ENCODE results near the gene ZNF654. TPM values are rescaled to one million over a fixed set of nuclear protein-coding genes. Genes with fewer than 3 reads are reported as not detected.

The ZNF654 gene
- total RNA-seq, 3 donors from 2014 or later, result 15.4 to 26.3 (median 16.5) TPM

DNA sequence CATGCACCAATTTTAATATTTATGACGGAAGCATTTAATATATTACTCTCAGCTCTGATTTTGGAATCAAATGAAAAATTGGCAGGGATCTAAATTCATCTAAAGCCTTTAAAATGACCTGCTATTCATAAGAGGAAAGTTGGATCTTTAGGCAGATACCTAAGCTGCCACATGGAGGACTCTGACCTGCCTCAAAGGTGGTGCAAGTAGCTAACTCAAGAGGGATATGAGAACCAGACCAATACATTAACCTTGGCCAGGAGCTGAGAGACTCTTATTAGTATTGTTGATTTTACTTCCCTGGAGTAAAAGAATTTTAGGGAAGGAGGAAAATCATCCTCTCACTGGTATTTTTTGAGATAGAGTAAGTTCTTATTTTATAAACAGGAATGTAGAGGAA, 17.7 kb downstream of the ZNF654 start:
- intact Hi-C loops (cut with DNase I; ENCODE audit: low total_unique reads), result no loop called here

DNA sequence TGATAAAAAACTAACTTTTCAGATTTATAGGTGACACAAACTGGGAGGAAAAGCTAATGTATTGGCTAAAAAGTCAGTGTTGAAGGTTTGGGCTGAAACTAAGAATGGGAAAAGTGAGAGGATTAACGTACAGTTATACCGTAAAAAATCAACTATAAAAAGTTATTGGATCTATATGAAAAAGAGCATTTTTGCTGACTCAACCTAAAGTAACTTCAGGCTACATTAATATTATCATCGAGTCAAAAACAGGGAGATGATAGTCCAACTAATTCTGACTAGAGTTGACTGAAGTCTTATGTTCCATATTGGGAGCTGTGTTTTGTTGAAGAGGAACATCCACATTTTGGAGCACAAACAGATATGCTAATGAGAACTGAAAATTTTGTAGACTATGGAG, 19.9 kb downstream of the ZNF654 start:
- Histone ChIP-seq H3K27me3 (no peaks in the 10 kb centered on the region), H3K36me3 (no peaks in the 10 kb centered on the region), H3K4me3 (no peak overlapping the region), H3K4me1 (no peaks in the 10 kb centered on the region), H3K27ac (no peak overlapping the region), H3K9me3 (no peaks in the 10 kb centered on the region)
- intact Hi-C loops (cut with DNase I; ENCODE audit: low total_unique reads), result no loop called here
- DNase-seq (ENCODE audit: low spot score in 2 of 2), result no peak
- TF ChIP-seq, protein P1, sequence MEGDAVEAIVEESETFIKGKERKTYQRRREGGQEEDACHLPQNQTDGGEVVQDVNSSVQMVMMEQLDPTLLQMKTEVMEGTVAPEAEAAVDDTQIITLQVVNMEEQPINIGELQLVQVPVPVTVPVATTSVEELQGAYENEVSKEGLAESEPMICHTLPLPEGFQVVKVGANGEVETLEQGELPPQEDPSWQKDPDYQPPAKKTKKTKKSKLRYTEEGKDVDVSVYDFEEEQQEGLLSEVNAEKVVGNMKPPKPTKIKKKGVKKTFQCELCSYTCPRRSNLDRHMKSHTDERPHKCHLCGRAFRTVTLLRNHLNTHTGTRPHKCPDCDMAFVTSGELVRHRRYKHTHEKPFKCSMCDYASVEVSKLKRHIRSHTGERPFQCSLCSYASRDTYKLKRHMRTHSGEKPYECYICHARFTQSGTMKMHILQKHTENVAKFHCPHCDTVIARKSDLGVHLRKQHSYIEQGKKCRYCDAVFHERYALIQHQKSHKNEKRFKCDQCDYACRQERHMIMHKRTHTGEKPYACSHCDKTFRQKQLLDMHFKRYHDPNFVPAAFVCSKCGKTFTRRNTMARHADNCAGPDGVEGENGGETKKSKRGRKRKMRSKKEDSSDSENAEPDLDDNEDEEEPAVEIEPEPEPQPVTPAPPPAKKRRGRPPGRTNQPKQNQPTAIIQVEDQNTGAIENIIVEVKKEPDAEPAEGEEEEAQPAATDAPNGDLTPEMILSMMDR (IDR thresholded peaks at IDR 0.05), result no peak
- no peak for TF ChIP-seq POLR2AphosphoS5 (IDR thresholded peaks at IDR 0.05)
- TF ChIP-seq POLR2A (IDR thresholded peaks at IDR 0.05), result no peak

More for the DNA sequence above, 17.7 kb downstream of the ZNF654 start:
- DNase-seq (ENCODE audit: low spot score in 2 of 2), result no peak
- Histone ChIP-seq H3K4me3 (no peak overlapping the region), H3K27me3 (no peaks in the 10 kb centered on the region), H3K4me1 (no peaks in the 10 kb centered on the region), H3K27ac (no peak overlapping the region), H3K36me3 (no peaks in the 10 kb centered on the region), H3K9me3 (no peaks in the 10 kb centered on the region)
- TF ChIP-seq POLR2A (IDR thresholded peaks at IDR 0.05) (no peak), POLR2AphosphoS5 (IDR thresholded peaks at IDR 0.05) (no peak)
- TF ChIP-seq, protein P1 (IDR thresholded peaks at IDR 0.05), result no peak

GRCh38 chr3:88082854-88083253, 23.8 kb downstream of the ZNF654 start:
- Histone ChIP-seq H3K27me3 (no peaks in the 10 kb centered on the region), H3K9me3 (no peaks in the 10 kb centered on the region), H3K36me3 (no peaks in the 10 kb centered on the region), H3K4me1 (no peaks in the 10 kb centered on the region), H3K27ac (no peak overlapping the region), H3K4me3 (no peak overlapping the region)
- intact Hi-C loops (cut with DNase I; ENCODE audit: low total_unique reads), result no loop called here
- no peak for TF ChIP-seq POLR2AphosphoS5 (IDR thresholded peaks at IDR 0.05)
- DNase-seq (ENCODE audit: low spot score in 2 of 2), result no peak

DNA sequence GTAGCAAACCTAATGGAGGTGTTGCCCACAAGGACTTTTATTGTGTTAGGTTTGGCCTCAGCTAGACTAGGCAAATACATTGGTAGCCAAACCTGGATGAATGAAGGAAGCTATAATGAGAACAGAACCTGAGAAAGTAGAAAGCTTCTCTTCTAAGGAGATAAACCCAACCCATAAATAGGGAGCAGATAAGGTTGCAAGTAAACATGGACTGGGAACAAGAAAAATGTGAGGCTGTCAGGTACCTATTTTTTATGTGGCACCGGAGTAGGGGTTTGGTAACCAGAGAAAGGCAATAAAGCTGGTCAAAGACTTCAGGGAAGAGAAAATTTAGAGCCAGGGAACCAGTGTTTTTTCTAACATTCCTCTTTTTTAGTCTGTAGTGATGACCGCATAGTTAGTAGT, 25.0 kb downstream of the ZNF654 start:
- Histone ChIP-seq H3K27ac (no peak overlapping the region), H3K4me1 (no peaks in the 10 kb centered on the region), H3K9me3 (no peaks in the 10 kb centered on the region), H3K36me3 (no peaks in the 10 kb centered on the region), H3K4me3 (no peak overlapping the region), H3K27me3 (no peaks in the 10 kb centered on the region)
- TF ChIP-seq POLR2A (IDR thresholded peaks at IDR 0.05), result no peak
- intact Hi-C loops (cut with DNase I; ENCODE audit: low total_unique reads), result no loop called here
- no peak for DNase-seq (ENCODE audit: low spot score in 2 of 2)

DNA sequence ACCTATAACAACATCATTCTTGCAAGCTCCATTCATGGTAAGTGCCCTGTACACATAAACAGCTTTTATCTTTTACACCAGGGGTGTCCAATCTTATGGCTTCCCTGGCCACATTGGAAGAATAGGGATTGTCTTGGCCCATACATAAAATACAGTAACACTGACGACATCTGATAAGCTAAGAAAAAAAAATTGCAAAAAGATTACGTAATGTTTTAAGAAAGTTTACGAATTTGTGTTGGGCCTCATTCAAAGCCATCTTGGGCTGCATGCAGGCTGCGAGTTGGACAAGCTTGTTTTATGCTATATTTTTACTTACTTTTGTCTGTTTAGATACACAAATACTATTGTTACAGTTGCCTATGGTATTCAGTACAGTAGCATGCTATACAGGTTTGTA, 31.6 kb downstream of the ZNF654 start:
- H3K9me3 ChIP-seq, result no peaks in the 10 kb centered on the region
- no peaks in the 10 kb centered on the region for H3K4me1 ChIP-seq
- no peak for DNase-seq (ENCODE audit: low spot score in 2 of 2)
- H3K27me3 ChIP-seq, result no peaks in the 10 kb centered on the region
- peaks cover 5% of the 10 kb centered on the region for H3K36me3 ChIP-seq
- no peak overlapping the region for H3K4me3 ChIP-seq
- H3K27ac ChIP-seq, result no peak overlapping the region
- TF ChIP-seq POLR2AphosphoS5 (IDR thresholded peaks at IDR 0.05) (no peak), POLR2A (IDR thresholded peaks at IDR 0.05) (no peak)
- TF ChIP-seq, protein P1 (IDR thresholded peaks at IDR 0.05), result no peak
- intact Hi-C loops (cut with DNase I; ENCODE audit: low total_unique reads), result no loop called here

DNA sequence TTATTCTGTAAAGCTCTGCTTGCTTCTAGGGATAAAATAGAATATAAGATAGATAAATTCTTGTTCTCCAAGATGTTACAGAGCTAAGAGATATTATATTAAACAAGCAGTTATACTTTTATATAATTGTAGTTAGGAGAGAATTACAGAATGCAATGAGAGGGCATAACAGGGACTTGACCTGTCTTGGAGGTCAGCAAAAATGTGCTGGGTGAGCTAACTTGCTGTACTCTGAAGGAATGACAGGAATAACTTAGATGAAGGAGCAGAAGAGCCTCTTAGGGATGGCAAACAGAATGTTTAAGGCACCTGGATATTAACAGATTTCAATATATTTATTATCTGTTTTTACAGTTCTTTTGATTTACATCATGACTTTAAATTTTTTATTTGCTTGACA, 33.2 kb downstream of the ZNF654 start:
- DNase-seq (ENCODE audit: low spot score in 2 of 2), result no peak
- Histone ChIP-seq H3K4me3 (no peak overlapping the region), H3K27ac (no peak overlapping the region), H3K36me3 (peaks cover 5% of the 10 kb centered on the region), H3K9me3 (no peaks in the 10 kb centered on the region), H3K27me3 (no peaks in the 10 kb centered on the region), H3K4me1 (no peaks in the 10 kb centered on the region)
- no peak for TF ChIP-seq POLR2A (IDR thresholded peaks at IDR 0.05)
- TF ChIP-seq POLR2AphosphoS5 (IDR thresholded peaks at IDR 0.05), result no peak
- TF ChIP-seq, protein P1 (IDR thresholded peaks at IDR 0.05), result no peak
- intact Hi-C loops (cut with DNase I; ENCODE audit: low total_unique reads), result no loop called here

All from breast epithelium (tissue), 4 donors.